GM21786 (cell line): ENCODE data around the gene RELL1.
"Not testable (repeated sequence)": the region's sequence is repeated elsewhere in the genome, so short reads cannot be mapped to it uniquely, and the experiment has no call there.

ENCODE experiments used
- ATAC-seq: cut with Tn5 transposase; IDR thresholded peaks from one replicate; pipeline ENCODE4 v1.9.1; 2021; ENCODE audit not compliant: unreplicated experiment

Gene RELL1

GRCh38 chr4:37693450-37694190, 7.4 kb upstream of the RELL1 start:
- no peak for ATAC-seq

- ATAC-seq: no peak
Observed at GRCh38 chr4:37693030-37693429, 6.9 kb upstream of the RELL1 start.

DNA sequence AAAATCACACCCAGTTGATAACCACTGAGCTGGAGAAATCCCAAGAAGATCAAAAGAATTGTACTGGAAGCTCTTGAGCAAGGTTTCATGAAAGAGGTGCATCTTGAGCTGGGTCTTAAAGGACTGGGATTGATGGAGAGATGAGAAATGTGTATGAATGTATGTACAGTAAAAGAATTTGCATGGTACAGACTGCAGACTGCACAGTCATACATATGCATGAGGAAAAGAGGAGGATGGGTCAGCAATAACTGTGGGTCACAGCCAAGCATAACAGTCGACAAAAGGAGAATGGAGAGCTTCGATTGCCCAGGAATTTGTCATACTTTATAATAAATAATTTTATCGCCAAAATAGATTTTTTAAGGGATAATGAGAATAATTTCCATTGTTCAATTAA, 4.8 kb upstream of the RELL1 start:
- ATAC-seq: no peak

GRCh38 chr4:37689353-37690095, 3.3 kb upstream of the RELL1 start:
- no peak for ATAC-seq

- ATAC-seq: no peak
Observed at GRCh38 chr4:37687681-37688080, 1.5 kb upstream of the RELL1 start.

DNA sequence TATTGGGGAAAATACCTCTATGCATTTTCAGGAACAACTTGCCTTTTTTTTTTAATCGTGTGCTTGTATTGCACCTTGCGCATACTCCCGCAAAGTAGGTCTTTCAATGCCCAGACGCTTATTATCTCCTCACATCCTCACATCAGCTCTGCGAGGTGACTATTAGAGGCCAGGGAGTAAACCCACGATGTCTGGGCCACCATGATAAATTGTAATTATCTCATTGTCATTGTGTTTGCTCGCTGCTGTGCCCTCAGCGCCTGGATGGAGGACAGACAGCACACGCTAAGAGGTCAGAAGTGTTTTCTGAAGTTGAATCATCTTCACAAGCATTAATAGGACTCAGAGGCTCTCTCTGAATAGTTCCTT, 1.0 kb upstream of the RELL1 start:
- no peak for ATAC-seq

GRCh38 chr4:37685823-37686372, 278 bp downstream of the RELL1 start:
- ATAC-seq: peak; percentile 8

- ATAC-seq: no peak
Observed at GRCh38 chr4:37685161-37685822, 884 bp downstream of the RELL1 start.

DNA sequence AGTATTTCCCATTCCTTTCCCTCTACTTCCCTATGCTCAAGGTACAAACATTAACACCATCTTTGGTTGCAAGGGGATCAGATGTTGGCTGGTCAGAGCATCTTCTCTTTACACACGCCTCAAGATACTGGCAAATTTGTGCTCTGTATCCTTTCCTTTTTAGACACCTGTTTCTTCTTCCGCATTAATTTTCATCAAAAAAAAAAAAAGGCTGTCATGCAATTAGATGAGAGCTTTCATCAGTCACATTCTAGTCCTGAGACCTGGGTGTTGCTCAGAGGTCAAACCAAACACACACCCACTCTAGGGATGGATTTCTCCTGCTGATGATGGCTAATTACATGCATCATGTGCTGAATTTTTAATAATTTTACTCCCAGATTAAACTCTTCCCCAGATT, 2.0 kb downstream of the RELL1 start:
- ATAC-seq: no peak

- ATAC-seq: peak; percentile 31
Observed at GRCh38 chr4:37682701-37683401, 3.3 kb downstream of the RELL1 start.

DNA sequence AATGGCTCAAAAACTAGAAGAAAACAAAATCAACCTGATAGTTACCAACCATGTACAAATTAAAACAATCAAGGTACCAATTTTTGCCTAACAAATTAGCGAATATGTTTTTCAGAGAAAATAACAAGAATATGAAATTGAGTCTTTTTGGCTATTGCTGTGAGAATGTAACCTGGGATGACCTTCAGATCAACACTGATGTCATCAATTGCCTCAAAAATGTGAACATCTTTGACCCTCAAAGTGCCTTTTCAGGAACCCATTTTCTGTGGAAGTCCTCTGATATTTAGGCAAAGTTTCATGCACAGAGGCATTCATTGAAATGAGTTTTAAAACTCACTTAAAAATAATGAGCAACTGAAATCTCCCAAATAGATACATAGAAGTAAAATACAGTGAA, 6.1 kb downstream of the RELL1 start:
- ATAC-seq: no peak

- ATAC-seq: no peak
Observed at GRCh38 chr4:37679301-37679700, 6.9 kb downstream of the RELL1 start.

GRCh38 chr4:37678624-37679023, 7.6 kb downstream of the RELL1 start:
- ATAC-seq: no peak

DNA sequence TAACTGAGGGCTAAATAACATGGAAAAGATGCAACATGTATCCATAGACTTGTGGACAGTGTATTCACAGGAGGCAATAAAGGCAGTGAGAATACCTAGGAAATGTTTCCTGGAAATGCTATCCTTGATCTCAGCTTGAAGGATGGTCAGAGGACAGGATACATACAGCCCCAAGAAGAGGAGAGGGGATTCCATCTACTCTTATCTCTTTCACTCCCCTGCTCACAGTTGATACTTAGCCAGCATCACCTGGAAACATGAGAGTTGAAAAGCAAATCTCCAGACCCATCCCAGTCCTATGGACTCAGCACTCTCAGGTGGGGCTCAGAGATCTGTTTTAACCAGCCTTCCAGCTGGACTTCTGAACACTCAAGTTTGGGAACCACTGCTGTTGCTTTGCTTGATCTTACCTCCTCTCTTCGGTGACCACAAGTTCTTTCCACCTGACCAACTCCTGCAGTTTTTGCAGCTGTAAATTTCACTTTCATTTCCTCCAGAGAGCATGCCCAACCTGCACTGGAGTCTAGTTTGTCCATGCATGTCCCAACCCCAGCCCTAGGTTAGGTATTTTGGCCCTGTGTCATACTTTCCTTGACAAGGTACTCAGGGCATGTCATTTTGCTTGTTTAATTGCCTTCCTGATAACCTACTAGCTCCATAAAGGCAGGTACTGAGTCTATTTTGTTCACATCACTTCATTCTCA, 10.4 kb downstream of the RELL1 start:
- ATAC-seq: peak; percentile 94

DNA sequence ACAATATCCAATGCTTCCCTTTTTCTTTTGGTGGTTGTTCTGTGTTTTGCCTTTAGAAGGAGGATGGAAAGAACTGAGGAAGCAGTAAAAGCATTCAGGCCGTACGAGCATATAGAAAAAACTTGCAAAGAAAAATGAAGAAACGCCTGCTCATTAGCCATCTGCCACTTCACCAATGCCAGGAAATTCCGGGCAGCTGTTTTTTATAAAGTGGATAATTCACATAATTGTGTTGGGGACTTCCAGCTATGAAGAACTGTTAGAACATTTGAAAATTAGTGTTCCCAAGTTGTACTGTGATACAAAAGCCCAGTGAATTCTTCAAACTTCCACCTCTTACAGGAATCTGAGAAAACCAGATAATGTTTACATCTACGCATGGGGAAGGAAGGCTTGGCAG, 11.7 kb downstream of the RELL1 start:
- no peak for ATAC-seq

DNA sequence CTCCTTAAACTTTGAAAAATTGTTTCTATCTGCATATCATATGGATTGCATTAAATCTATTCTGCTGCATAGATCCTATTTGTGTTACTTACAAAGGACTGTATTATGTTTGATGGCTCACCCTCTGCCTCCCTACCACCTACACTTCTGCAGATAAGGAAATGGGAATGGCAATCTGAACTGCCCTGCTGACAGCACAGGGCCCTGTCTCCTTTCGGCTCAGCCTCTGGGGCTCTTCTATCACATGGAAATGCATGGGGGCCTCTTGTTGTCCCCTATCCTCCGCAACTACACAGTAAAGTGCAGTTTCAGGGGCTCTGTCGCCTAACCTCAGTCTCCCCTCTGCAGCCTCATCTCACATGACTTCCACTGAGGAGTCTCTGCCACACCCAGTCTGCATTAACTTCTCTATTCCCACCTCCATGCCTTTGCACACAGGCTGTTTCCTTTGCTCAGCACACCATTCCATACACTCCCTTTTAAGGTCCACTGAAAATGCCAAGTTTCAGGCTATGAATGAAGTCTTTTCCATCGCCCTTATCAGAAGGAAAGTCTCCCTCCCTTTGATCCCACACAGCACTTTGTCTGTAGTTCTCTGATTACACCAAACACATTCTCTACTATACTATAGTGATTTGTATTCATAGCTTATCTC, 12.5 kb downstream of the RELL1 start:
- no peak for ATAC-seq

- no peak for ATAC-seq
Observed at GRCh38 chr4:37671072-37671471, 15.1 kb downstream of the RELL1 start.

GRCh38 chr4:37670249-37670648, 15.9 kb downstream of the RELL1 start:
- no peak for ATAC-seq

GRCh38 chr4:37669124-37669523, 17.1 kb downstream of the RELL1 start:
- ATAC-seq: not testable (repeated sequence)
